Kidney (tissue), 14 donors: ENCODE results near the gene GJA5. TPM values are rescaled to one million over a fixed set of nuclear protein-coding genes. Genes with fewer than 3 reads are reported as not detected.
"Not testable (repeated sequence)": the region's sequence is repeated elsewhere in the genome, so short reads cannot be mapped to it uniquely, and the experiment has no call there.

Experiments used
- DNase-seq, 5 donors: peaks; one replicate each; pipeline ENCODE4 v3.0.0-alpha.2; 2013 to 2020
- FAIRE-seq: peaks from 2 replicates; lab custom pipeline; 2012; peaks lifted over from hg19 to GRCh38; lab: Jason Lieb, UNC
- H3K27ac ChIP-seq, 2 donors: one replicate each; pipeline ENCODE4 v1.7.0; 2013; ENCODE audit warnings: low read depth in 2 of 2, low read length in 2 of 2, inconsistent platforms in 1 of 2
- H3K27me3 ChIP-seq: one replicate; pipeline ENCODE4 v1.7.1; 2013; ENCODE audit warnings: low read length, inconsistent platforms; ENCODE audit not compliant: control insufficient read depth, insufficient read depth
- H3K36me3 ChIP-seq, 3 donors: one replicate each; pipeline versions ENCODE4 v1.7.0 to v1.7.1; 2013; ENCODE audit warnings: low read length in 3 of 3, control low read depth in 1 of 3, inconsistent platforms in 1 of 3; ENCODE audit not compliant: insufficient read depth in 3 of 3, control insufficient read depth in 2 of 3
- H3K4me1 ChIP-seq, 3 donors: one replicate each; pipeline versions ENCODE4 v1.7.0 to v1.7.1; 2013; ENCODE audit warnings: low read length in 3 of 3, inconsistent platforms in 1 of 3, low read depth in 1 of 3; ENCODE audit not compliant: control insufficient read depth in 2 of 3, insufficient read depth in 2 of 3
- H3K4me3 ChIP-seq, 3 donors: one replicate each; pipeline versions ENCODE4 v1.7.0 to v1.8.1; 2013; ENCODE audit warnings: low read length in 3 of 3, control low read depth in 1 of 3, inconsistent platforms in 1 of 3
- H3K9ac ChIP-seq, 3 donors: one replicate each; pipeline versions ENCODE4 v1.7.0 to v1.7.1; 2013; ENCODE audit warnings: low read length in 3 of 3, control low read depth in 1 of 3, inconsistent platforms in 1 of 3
- H3K9me3 ChIP-seq, 3 donors: one replicate each; pipeline versions ENCODE4 v1.7.0 to v1.7.1; 2013; ENCODE audit warnings: low read length in 3 of 3, control low read depth in 1 of 3, inconsistent platforms in 1 of 3; ENCODE audit not compliant: control insufficient read depth in 2 of 3, insufficient read depth in 1 of 3
- intact Hi-C: fragments of 100-400 bp; cut with DNase I; formaldehyde crosslinking; loops from one replicate; pipeline ENCODE4 v1.11.1; 2022
- polyA plus RNA-seq: library from polyadenylated mRNA; stranded (reverse); fragments of 350-450 nt; fragmentation: Illumina TruSeq; extraction: RNeasy Lipid Tissue Mini Kit (QIAGEN cat#74804); gene quantifications from one replicate; pipeline ENCODE4 v1.2.3, GENCODE V29; 2014; ENCODE audit warnings: low read depth, low replicate concordance; ENCODE audit not compliant: insufficient read depth
- total RNA-seq: library from RNA; stranded (reverse); fragmentation: NEBNext Ultra II Directional; extraction: Animal tissue kit (Norgen Biotek cat#: 25700); gene quantifications from one replicate; pipeline ENCODE4 v1.2.1, GENCODE V29; 2021
- TF ChIP-seq, protein P1 (sequence below): IDR thresholded peaks from 3 replicates; pipeline ENCODE4 v1.5.1; 2012; ENCODE audit warnings: mild to moderate bottlenecking, moderate library complexity, borderline replicate concordance; ENCODE audit not compliant: insufficient read depth; ENCODE audit errors: extremely low read depth
- donor health status: control.
- donor health status: control.
- donor health status: control.
- donor health status: control.
- donor health status: control.
- donor health status: DM: yes; HTN: yes; CAD: no.
- donor health status: Normal renal cell carcinoma (clear cell type).

GJA5 gene
- total and polyA plus RNA-seq, 2 donors from 2014 or later, result 28.3 to 36.4 TPM

DNA sequence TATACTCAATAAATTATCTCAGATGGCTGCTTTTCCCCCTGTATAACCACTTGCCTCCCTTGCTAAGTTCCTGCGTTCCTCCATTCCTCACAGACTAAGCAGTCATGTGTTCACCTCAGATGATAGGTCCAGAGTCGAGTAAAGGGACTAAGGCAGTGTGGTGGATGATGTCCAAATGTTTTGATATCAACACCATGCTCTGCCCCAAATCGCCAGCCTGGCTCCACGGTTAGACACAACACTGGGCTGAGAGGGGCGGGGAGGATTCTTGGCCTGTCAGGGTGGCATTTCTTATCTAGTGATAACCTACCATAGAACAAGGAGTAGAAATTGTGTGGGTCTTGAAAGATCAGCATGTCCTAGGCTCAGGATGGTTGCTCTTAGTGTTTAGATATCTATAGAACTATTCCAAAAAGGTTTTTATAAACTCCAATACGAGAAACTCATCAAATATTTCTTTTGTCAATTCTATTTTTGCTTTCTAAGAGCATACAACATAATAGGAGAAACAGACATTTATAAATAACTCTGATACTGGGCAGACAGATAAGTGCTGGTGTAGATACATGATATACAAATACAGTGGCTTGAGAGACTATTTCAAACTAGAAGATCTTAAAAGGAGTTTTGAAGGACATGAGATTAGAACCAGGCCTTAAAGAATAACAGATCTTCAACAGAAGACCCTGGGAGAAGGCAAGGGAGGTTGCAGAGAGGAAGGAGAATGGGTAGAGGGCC, 21.5 kb downstream of the GJA5 start:
- no peak for FAIRE-seq
- intact Hi-C loops, result no loop called here
- TF ChIP-seq, protein P1, sequence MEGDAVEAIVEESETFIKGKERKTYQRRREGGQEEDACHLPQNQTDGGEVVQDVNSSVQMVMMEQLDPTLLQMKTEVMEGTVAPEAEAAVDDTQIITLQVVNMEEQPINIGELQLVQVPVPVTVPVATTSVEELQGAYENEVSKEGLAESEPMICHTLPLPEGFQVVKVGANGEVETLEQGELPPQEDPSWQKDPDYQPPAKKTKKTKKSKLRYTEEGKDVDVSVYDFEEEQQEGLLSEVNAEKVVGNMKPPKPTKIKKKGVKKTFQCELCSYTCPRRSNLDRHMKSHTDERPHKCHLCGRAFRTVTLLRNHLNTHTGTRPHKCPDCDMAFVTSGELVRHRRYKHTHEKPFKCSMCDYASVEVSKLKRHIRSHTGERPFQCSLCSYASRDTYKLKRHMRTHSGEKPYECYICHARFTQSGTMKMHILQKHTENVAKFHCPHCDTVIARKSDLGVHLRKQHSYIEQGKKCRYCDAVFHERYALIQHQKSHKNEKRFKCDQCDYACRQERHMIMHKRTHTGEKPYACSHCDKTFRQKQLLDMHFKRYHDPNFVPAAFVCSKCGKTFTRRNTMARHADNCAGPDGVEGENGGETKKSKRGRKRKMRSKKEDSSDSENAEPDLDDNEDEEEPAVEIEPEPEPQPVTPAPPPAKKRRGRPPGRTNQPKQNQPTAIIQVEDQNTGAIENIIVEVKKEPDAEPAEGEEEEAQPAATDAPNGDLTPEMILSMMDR, result no peak
- H3K27ac ChIP-seq, result no peak overlapping the region
- H3K4me1 ChIP-seq, result no peaks in the 10 kb centered on the region
- no peaks in the 10 kb centered on the region for H3K36me3 ChIP-seq
- no peaks in the 10 kb centered on the region for H3K9me3 ChIP-seq
- no peak for DNase-seq
- H3K27me3 ChIP-seq, result no peaks in the 10 kb centered on the region
- no peak overlapping the region for H3K9ac ChIP-seq
- H3K4me3 ChIP-seq, result no peak overlapping the region

DNA sequence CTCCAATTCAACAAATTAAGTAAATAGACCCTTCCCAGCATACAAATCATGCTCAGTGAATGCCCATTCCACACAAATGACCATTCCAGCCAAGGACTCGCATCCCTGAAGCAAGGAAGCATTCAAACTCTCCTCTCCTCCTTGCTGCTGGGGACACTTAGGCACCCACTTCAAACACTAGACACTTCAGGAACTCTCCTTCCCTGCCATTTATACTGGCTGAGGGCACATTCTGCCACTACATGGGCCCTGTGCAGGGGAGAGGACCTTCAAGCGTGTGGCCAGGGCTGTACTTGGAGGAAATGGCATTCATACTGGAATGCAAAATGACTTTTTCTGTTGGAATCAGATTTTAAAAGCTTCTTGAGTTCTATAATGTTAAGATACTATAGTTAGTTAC, 22.3 kb downstream of the GJA5 start:
- TF ChIP-seq, protein P1, result no peak
- Histone ChIP-seq H3K9me3 (no peaks in the 10 kb centered on the region), H3K36me3 (no peaks in the 10 kb centered on the region), H3K27me3 (no peaks in the 10 kb centered on the region), H3K4me1 (no peaks in the 10 kb centered on the region), H3K27ac (no peak overlapping the region), H3K9ac (no peak overlapping the region), H3K4me3 (no peak overlapping the region)
- intact Hi-C loops, result no loop called here
- DNase-seq (no peak), FAIRE-seq (no peak)

DNA sequence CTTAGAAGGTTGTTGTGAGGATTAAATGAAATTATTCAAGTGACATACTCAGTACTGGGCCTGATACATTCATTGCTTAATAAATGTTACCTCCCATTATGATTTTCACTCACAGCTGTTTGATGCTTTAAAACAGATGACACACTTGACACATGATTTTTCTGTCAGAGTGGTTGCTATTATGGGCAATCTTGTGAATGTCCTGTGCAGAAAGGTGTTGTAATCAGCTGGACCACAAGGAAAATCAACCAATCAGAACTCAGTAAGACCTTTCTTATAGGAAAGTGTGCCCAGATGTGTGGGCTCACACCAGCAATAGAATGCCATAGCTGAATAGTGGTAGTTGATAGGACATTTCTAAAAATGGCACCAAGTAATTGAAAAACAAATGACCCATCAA, 23.5 kb downstream of the GJA5 start:
- intact Hi-C loops, result no loop called here
- H3K27me3 ChIP-seq, result no peaks in the 10 kb centered on the region
- no peak for FAIRE-seq
- no peak for DNase-seq
- no peak overlapping the region for H3K27ac ChIP-seq
- TF ChIP-seq, protein P1, result no peak
- H3K4me1 ChIP-seq, result no peaks in the 10 kb centered on the region
- no peak overlapping the region for H3K9ac ChIP-seq
- no peaks in the 10 kb centered on the region for H3K9me3 ChIP-seq
- no peaks in the 10 kb centered on the region for H3K36me3 ChIP-seq
- no peak overlapping the region for H3K4me3 ChIP-seq

DNA sequence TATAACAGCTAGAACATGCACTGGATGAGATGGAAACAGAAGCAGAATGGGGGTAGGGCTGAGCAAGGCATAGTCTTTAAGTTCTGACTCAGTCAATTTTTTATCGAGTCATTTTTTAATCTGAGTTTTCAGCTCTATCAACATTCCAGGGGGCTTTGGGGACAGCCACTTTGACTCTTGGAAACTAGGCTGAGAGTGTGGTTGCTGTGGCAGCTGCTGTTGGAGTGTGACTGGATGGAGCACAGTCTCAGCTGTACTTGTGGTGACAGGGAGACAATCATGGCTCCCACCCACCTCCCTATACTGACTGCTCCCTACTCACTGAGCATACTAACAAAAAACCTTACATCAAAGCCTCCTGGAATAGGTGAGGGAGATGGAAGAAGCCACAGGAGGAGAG, 25.0 kb downstream of the GJA5 start:
- Histone ChIP-seq H3K9me3 (no peaks in the 10 kb centered on the region), H3K36me3 (no peaks in the 10 kb centered on the region), H3K27me3 (no peaks in the 10 kb centered on the region), H3K9ac (no peak overlapping the region), H3K4me3 (no peak overlapping the region), H3K27ac (no peak overlapping the region), H3K4me1 (no peaks in the 10 kb centered on the region)
- DNase-seq (no peak), FAIRE-seq (no peak)
- intact Hi-C loops, result no loop called here
- TF ChIP-seq, protein P1, result no peak

DNA sequence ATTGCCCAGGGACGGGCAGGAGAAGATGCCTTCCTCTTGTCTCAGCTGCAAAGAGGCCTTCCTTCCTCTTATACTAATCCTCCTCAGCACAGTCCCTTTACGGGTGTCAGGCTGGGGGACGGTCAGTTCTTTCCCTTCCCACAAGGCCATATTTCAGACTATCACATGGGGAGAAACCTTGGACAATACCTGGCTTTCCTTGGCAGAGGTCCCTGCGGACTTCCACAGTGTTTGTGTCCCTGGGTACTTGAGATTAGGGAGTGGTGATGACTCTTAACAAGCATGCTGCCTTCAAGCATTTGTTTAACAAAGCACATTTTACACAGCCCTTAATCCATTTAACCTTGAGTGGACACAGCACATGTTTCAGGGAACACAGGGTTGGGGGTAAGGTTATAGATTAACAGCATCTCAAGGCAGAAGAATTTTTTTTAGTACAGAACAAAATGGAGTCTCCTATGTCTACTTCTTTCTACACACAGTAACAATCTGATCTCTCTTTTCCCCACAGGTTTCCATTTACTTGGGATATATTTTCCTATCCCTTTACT, 26.0 kb downstream of the GJA5 start:
- H3K27ac ChIP-seq, intact Hi-C loops, H3K9me3 ChIP-seq, H3K4me1 ChIP-seq, H3K9ac ChIP-seq, FAIRE-seq, H3K36me3 ChIP-seq, H3K4me3 ChIP-seq, H3K27me3 ChIP-seq, DNase-seq: not testable (repeated sequence)
